HCT116 (cell line): ENCODE measurements around the gene RPL14. TPM values are rescaled to one million over a fixed set of nuclear protein-coding genes. Genes with fewer than 3 reads are reported as not detected.

Source experiments
- ATAC-seq: fragments of 200-7000 bp; cut with Tn5 transposase; 2 replicates; pipeline ENCODE4 v1.9.1; 2020; ENCODE audit warnings: mild to moderate bottlenecking, moderate library complexity
- BruUV-seq: library from RNA; stranded (reverse); fragments of 400-500 nt; replicated peaks from 2 replicates; lab custom pipeline; 2021; lab: Mats Ljungman, UMichigan
- CTCF ChIA-PET: fragments of 300-600 bp; sonication (Branson Sonifier 250); formaldehyde crosslinking; loops from one replicate; lab custom pipeline; 2021; ENCODE audit warnings: antibody characterized with exemption; lab: Charles Lee
- POLR2A ChIA-PET: fragments of 300-600, 350-600 bp; sonication (Branson Sonifier 250); formaldehyde crosslinking; loops from one replicate; lab custom pipeline; 2021; ENCODE audit warnings: antibody characterized with exemption; lab: Charles Lee
- RAD21 ChIA-PET, 2 experiments: fragments of 300-600 bp; sonication (Branson Sonifier 250); formaldehyde crosslinking; loops; one replicate each; lab custom pipeline; 2023; ENCODE audit warnings: low total read pairs in 2 of 2; ENCODE audit not compliant: uncharacterized antibody in 2 of 2, unreplicated experiment in 2 of 2, low non-redundant PET in 1 of 2; lab: Charles Lee
- DNase-seq: peaks from one replicate; pipeline ENCODE4 v3.0.0-alpha.2; 2010; ENCODE audit warnings: low read depth, low spot score
- H2AFZ ChIP-seq: fragments of 200-600 bp; shearing (Covaris generic), sonication (generic); 2 replicates; pipeline ENCODE4 v1.6.1; 2017; ENCODE audit warnings: low read depth, mixed run types, mixed read lengths, antibody characterized with exemption, low read length; ENCODE audit not compliant: poor library complexity, severe bottlenecking
- H3K27ac ChIP-seq: 2 replicates; pipeline ENCODE4 v1.5.1; 2012; ENCODE audit warnings: low read depth, low read length
- H3K27me3 ChIP-seq: fragments of 200-600 bp; sonication (generic); 2 replicates; pipeline ENCODE4 v1.6.1; 2016; ENCODE audit warnings: mixed run types, low read length, mixed read lengths; ENCODE audit not compliant: insufficient read depth
- H3K36me3 ChIP-seq, 2 experiments: fragments of 200-500 bp in 1 of 2; fragments of 200-600 bp in 1 of 2; sonication (Bioruptor generic) in 1 of 2; sonication (generic) in 1 of 2; 2 replicates each; pipeline versions ENCODE4 v1.5.1 to v1.6.1; 2014 to 2016; ENCODE audit warnings: low read length in 2 of 2, inconsistent platforms in 1 of 2, mixed read lengths in 1 of 2, mixed run types in 1 of 2; ENCODE audit not compliant: insufficient read depth in 2 of 2, control insufficient read depth in 1 of 2
- H3K4me1 ChIP-seq, 2 experiments: fragments of 200-600 bp in 1 of 2; sonication (generic) in 1 of 2; 2 replicates each; pipeline versions ENCODE4 v1.5.1 to v1.6.1; 2012 to 2017; ENCODE audit warnings: low read length in 2 of 2, inconsistent platforms in 1 of 2, mild to moderate bottlenecking in 1 of 2, mixed read lengths in 1 of 2, mixed run types in 1 of 2, moderate library complexity in 1 of 2; ENCODE audit not compliant: insufficient read depth in 2 of 2, control insufficient read depth in 1 of 2
- H3K4me2 ChIP-seq: fragments of 200-600 bp; sonication (generic); 2 replicates; pipeline ENCODE4 v1.6.1; 2017; ENCODE audit warnings: mixed run types, low read length, mixed read lengths
- H3K4me3 ChIP-seq, 2 experiments: fragments of 200-600 bp in 1 of 2; sonication (generic) in 1 of 2; replicated peaks in 1 of 2; 2 replicates each; pipeline ENCODE4 v1.5.1; 2011 to 2016; ENCODE audit warnings: low read length in 2 of 2, control low read depth in 1 of 2, low read depth in 1 of 2, mild to moderate bottlenecking in 1 of 2, mixed read lengths in 1 of 2, mixed run types in 1 of 2
- H3K79me2 ChIP-seq: fragments of 200-600 bp; sonication (generic); 2 replicates; pipeline ENCODE4 v1.6.1; 2017; ENCODE audit warnings: mild to moderate bottlenecking, mixed run types, low read length, moderate library complexity, mixed read lengths; ENCODE audit not compliant: insufficient read depth
- H3K9ac ChIP-seq: fragments of 200-600 bp; sonication (generic); 2 replicates; pipeline ENCODE4 v1.6.1; 2016; ENCODE audit warnings: low read length, mixed read lengths
- H3K9me2 ChIP-seq: fragments of 200-600 bp; sonication (generic), shearing (Covaris generic); 2 replicates; pipeline ENCODE4 v1.6.1; 2017; ENCODE audit warnings: mixed run types, mild to moderate bottlenecking, moderate library complexity; ENCODE audit not compliant: insufficient read depth
- H3K9me3 ChIP-seq, 2 experiments: fragments of 200-500 bp in 1 of 2; fragments of 200-600 bp in 1 of 2; sonication (Bioruptor generic) in 1 of 2; sonication (generic) in 1 of 2; 2 replicates each; pipeline ENCODE4 v1.6.1; 2014 to 2017; ENCODE audit warnings: low read length in 2 of 2, mixed read lengths in 2 of 2, inconsistent platforms in 1 of 2, low read depth in 1 of 2, mild to moderate bottlenecking in 1 of 2, mixed run types in 1 of 2, moderate library complexity in 1 of 2; ENCODE audit not compliant: control insufficient read depth in 1 of 2, insufficient read depth in 1 of 2
- H4K20me1 ChIP-seq: fragments of 200-600 bp; sonication (generic), shearing (Covaris generic); 2 replicates; pipeline ENCODE4 v1.6.1; 2017; ENCODE audit warnings: mixed run types, mild to moderate bottlenecking, moderate library complexity; ENCODE audit not compliant: insufficient read depth
- ATF3 ChIP-seq: IDR thresholded peaks from 2 replicates; pipeline ENCODE4 v1.6.1; 2012
- CTCF ChIP-seq, 3 experiments: fragments of 200-600 bp in 1 of 3; sonication (generic) in 1 of 3; IDR thresholded peaks in 2 of 3; conservative IDR thresholded peaks in 1 of 3; 2 replicates each; pipeline ENCODE4 v1.5.1; 2012 to 2017; ENCODE audit warnings: low read depth in 2 of 3, low read length in 2 of 3, antibody characterized with exemption in 1 of 3, borderline replicate concordance in 1 of 3, control low read depth in 1 of 3, mild to moderate bottlenecking in 1 of 3, mixed read lengths in 1 of 3, mixed run types in 1 of 3, moderate library complexity in 1 of 3; ENCODE audit not compliant: insufficient read depth in 1 of 3
- POLR2A ChIP-seq: IDR thresholded peaks from 2 replicates; pipeline ENCODE4 v1.7.0; 2011; ENCODE audit warnings: borderline replicate concordance; ENCODE audit not compliant: insufficient read depth, insufficient read length; ENCODE audit errors: extremely low read depth
- RAD21 ChIP-seq: IDR thresholded peaks from 2 replicates; pipeline ENCODE4 v1.6.1; 2012; ENCODE audit warnings: low read depth, mild to moderate bottlenecking
- REST ChIP-seq: IDR thresholded peaks from 2 replicates; pipeline ENCODE4 v1.6.1; 2012; ENCODE audit warnings: low read depth
- SIN3A ChIP-seq: IDR thresholded peaks from 2 replicates; pipeline ENCODE4 v1.6.1; 2012; ENCODE audit warnings: low read depth
- SRF ChIP-seq: IDR thresholded peaks from 2 replicates; pipeline ENCODE4 v1.6.1; 2012; ENCODE audit warnings: low read depth
- ZBTB33 ChIP-seq: IDR thresholded peaks from 2 replicates; pipeline ENCODE4 v1.6.1; 2011; ENCODE audit warnings: mild to moderate bottlenecking, low read length, moderate library complexity; ENCODE audit not compliant: insufficient replicate concordance; ENCODE audit errors: extremely low read depth
- intact Hi-C: fragments of 100-400 bp; cut with micrococcal nuclease; formaldehyde crosslinking; loops from 2 replicates; pipeline ENCODE4 v1.10.0; 2022
- total RNA-seq: library from RNA; stranded (reverse); gene quantifications from one replicate; pipeline ENCODE4 v1.2.1, GENCODE V29; 2021; ENCODE audit not compliant: unreplicated experiment

RPL14 gene
- total RNA-seq, 1 experiment from 2014 or later, result 2,938 TPM

DNA sequence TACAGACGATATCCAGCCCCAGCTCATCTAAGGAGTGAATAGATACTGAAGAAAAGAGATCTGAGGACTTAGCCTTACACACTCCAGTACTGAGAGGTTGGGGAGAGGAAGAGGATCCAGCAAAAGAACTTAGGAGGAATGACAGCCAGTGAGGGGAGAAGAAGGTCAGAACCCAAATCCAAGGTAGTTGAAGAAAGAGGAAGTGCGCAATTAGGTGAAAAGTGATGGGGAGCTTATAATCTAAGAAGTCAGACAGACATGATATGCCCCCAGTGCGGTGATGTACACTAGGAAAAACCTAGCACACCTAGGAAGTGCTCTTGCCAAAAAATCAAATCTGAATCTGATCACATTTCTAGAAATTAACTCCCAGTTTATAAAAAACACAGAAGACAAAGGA is 49.5 kb upstream of the RPL14 start:
- intact Hi-C loops, result no loop called here
- POLR2A ChIA-PET, result no interaction called here

More for the DNA sequence above, 49.5 kb upstream of the RPL14 start:
- ATAC-seq (no peak), DNase-seq (no peak)
- H3K9me3 ChIP-seq, result no peaks in the 10 kb centered on the region
- H3K36me3 ChIP-seq, result no peaks in the 10 kb centered on the region
- no peak overlapping the region for H3K4me2 ChIP-seq
- H3K9ac ChIP-seq, result no peak overlapping the region
- ChIA-PET CTCF (no interaction called here), RAD21 (no interaction called here)
- no peak overlapping the region for H3K27ac ChIP-seq
- H3K4me3 ChIP-seq, result no peak overlapping the region
- TF ChIP-seq REST, result no peak
- no peak for TF ChIP-seq CTCF (IDR thresholded peaks at IDR 0.05 in 2 of 3, conservative IDR thresholded peaks at IDR 0.05 in 1 of 3; ENCODE audit: borderline replicate concordance in 1 of 3, insufficient read depth in 1 of 3, low read depth in 2 of 3, low read length in 2 of 3)
- no peak for TF ChIP-seq ATF3
- TF ChIP-seq ZBTB33, result no peak
- TF ChIP-seq SIN3A, result no peak
- no peak for TF ChIP-seq POLR2A
- TF ChIP-seq RAD21, result no peak
- no peak for TF ChIP-seq SRF
- no peaks in the 10 kb centered on the region for H3K9me2 ChIP-seq
- H3K79me2 ChIP-seq, result no peaks in the 10 kb centered on the region
- no peaks in the 10 kb centered on the region; a peak in 1 of 4 replicates for H3K4me1 ChIP-seq
- no peaks in the 10 kb centered on the region for H3K27me3 ChIP-seq
- no peak overlapping the region for H2AFZ ChIP-seq
- H4K20me1 ChIP-seq, result no peaks in the 10 kb centered on the region
- BruUV-seq, result no TSS peak
